GM23338 (cell line): ENCODE results near the gene CDKAL1. TPM values are rescaled to one million over a fixed set of nuclear protein-coding genes. Genes with fewer than 3 reads are reported as not detected.
"Not testable (repeated sequence)": the region's sequence is repeated elsewhere in the genome, so short reads cannot be mapped to it uniquely, and the experiment has no call there.

Experiments used
- ATAC-seq: fragments of 200-7000 bp; cut with Tn5 transposase; 3 replicates; pipeline ENCODE4 v1.9.1; 2020
- DNase-seq: peaks from one replicate; pipeline ENCODE4 v3.0.0-alpha.2; 2015; ENCODE audit warnings: low spot score
- H2AFZ ChIP-seq: fragments of 200-600 bp; sonication (generic); 2 replicates; pipeline ENCODE4 v1.8.0; 2016; ENCODE audit warnings: antibody characterized with exemption, mild to moderate bottlenecking, moderate library complexity
- H3F3A ChIP-seq: fragments of 200-600 bp; sonication (generic); replicated peaks from 2 replicates; pipeline ENCODE4 v1.8.0; 2017; ENCODE audit warnings: antibody characterized with exemption, mixed run types, low read depth
- H3K27ac ChIP-seq: fragments of 200-600 bp; sonication (generic); 2 replicates; pipeline ENCODE4 v1.6.1; 2016; ENCODE audit warnings: low read depth
- H3K27me3 ChIP-seq: fragments of 200-600 bp; sonication (generic); 2 replicates; pipeline ENCODE4 v1.8.0; 2016; ENCODE audit warnings: mild to moderate bottlenecking, mixed run types, moderate library complexity; ENCODE audit not compliant: insufficient read depth
- H3K36me3 ChIP-seq: fragments of 200-600 bp; sonication (generic); 2 replicates; pipeline ENCODE4 v1.8.0; 2016; ENCODE audit warnings: mild to moderate bottlenecking; ENCODE audit not compliant: insufficient read depth
- H3K4me1 ChIP-seq: fragments of 200-600 bp; sonication (generic); 2 replicates; pipeline ENCODE4 v1.8.0; 2016; ENCODE audit warnings: mild to moderate bottlenecking, moderate library complexity; ENCODE audit not compliant: insufficient read depth
- H3K4me2 ChIP-seq: fragments of 200-600 bp; sonication (generic); 2 replicates; pipeline ENCODE4 v1.7.1; 2017; ENCODE audit warnings: mixed run types
- H3K4me3 ChIP-seq: fragments of 200-600 bp; sonication (generic); 2 replicates; pipeline ENCODE4 v1.6.1; 2016; ENCODE audit warnings: mixed run types
- H3K79me2 ChIP-seq: fragments of 200-600 bp; sonication (generic); replicated peaks from 2 replicates; pipeline ENCODE4 v1.8.0; 2017; ENCODE audit warnings: mild to moderate bottlenecking; ENCODE audit not compliant: insufficient read depth
- H3K9me2 ChIP-seq: fragments of 200-600 bp; sonication (generic); 2 replicates; pipeline ENCODE4 v1.8.0; 2017; ENCODE audit not compliant: insufficient read depth
- H4K20me1 ChIP-seq: fragments of 200-600 bp; sonication (generic); replicated peaks from 2 replicates; pipeline ENCODE4 v1.8.0; 2017; ENCODE audit warnings: mild to moderate bottlenecking; ENCODE audit not compliant: insufficient read depth
- H3K27ac Mint-ChIP-seq: 2 replicates; pipeline ENCODE4 v1.8.0; 2020; ENCODE audit warnings: inconsistent platforms, mild to moderate bottlenecking, moderate library complexity, mixed read lengths
- H3K27me3 Mint-ChIP-seq: 3 replicates; pipeline ENCODE4 v1.8.0; 2022; ENCODE audit warnings: low read depth, mild to moderate bottlenecking, moderate library complexity, mixed read lengths, inconsistent platforms; ENCODE audit not compliant: insufficient read depth, poor library complexity
- H3K36me3 Mint-ChIP-seq: 3 replicates; pipeline ENCODE4 v1.8.0; 2021; ENCODE audit warnings: low read depth, mild to moderate bottlenecking, inconsistent platforms, moderate library complexity, mixed read lengths
- H3K4me1 Mint-ChIP-seq: 3 replicates; pipeline ENCODE4 v1.8.0; 2020; ENCODE audit warnings: mild to moderate bottlenecking, inconsistent platforms, mixed read lengths
- H3K4me3 Mint-ChIP-seq: 3 replicates; pipeline ENCODE4 v1.8.0; 2021; ENCODE audit warnings: moderate library complexity, mild to moderate bottlenecking, inconsistent platforms, mixed read lengths
- H3K9me3 Mint-ChIP-seq: 3 replicates; pipeline ENCODE4 v1.8.0; 2020; ENCODE audit warnings: moderate library complexity, mild to moderate bottlenecking, inconsistent platforms, mixed read lengths
- CREB1 ChIP-seq: fragments of 250-450 bp; sonication (Bioruptor Pico); IDR thresholded peaks from 2 replicates; pipeline ENCODE4 v1.5.0; 2020; ENCODE audit warnings: low read depth, mild to moderate bottlenecking, moderate library complexity
- CTCF ChIP-seq, 2 experiments: fragments of 200-600 bp in 1 of 2; sonication (generic) in 1 of 2; conservative IDR thresholded peaks; 2 replicates each; pipeline versions ENCODE4 v1.5.1 to v1.6.1; 2016 to 2017; ENCODE audit warnings: antibody characterized with exemption in 2 of 2, low read depth in 2 of 2, mild to moderate bottlenecking in 2 of 2, moderate library complexity in 1 of 2
- ETS1 ChIP-seq: IDR thresholded peaks from 2 replicates; pipeline ENCODE4 v1.6.1; 2016; ENCODE audit warnings: antibody characterized with exemption
- EZH2 ChIP-seq: fragments of 200-600 bp; sonication (generic); IDR thresholded peaks from one replicate; pipeline ENCODE4 v1.8.0; 2017; ENCODE audit warnings: antibody characterized with exemption, mild to moderate bottlenecking, low read depth; ENCODE audit not compliant: unreplicated experiment
- JUNB ChIP-seq: IDR thresholded peaks from one replicate; pipeline ENCODE4 v1.6.1; 2016; ENCODE audit warnings: antibody characterized with exemption; ENCODE audit not compliant: unreplicated experiment
- polyA plus RNA-seq: library from polyadenylated mRNA; unstranded; fragments of >200 nt; fragmentation: Nextera tagmentation; extraction: Ambion mirVana; gene quantifications from 2 replicates; pipeline ENCODE4 v1.2.1, GENCODE V29; 2016
- total RNA-seq: library from RNA; depleted of rRNA; stranded (reverse); fragments of >200 nt; shearing (Covaris generic); gene quantifications from 2 replicates; pipeline ENCODE4 v1.2.3, GENCODE V29; 2014

The CDKAL1 gene
- total and polyA plus RNA-seq, 2 experiments from 2014 or later: 17.8 to 35.0 TPM

- Histone ChIP-seq H3F3A (no peaks in the 10 kb centered on the region), H4K20me1 (no peaks in the 10 kb centered on the region; the same call in 1 of the 2 replicates), H3K9me2 (peaks cover 3% of the 10 kb centered on the region; the same call in 1 of the 2 replicates), H3K79me2 (peaks cover 19% of the 10 kb centered on the region; the same call in 1 of the 2 replicates), H3K4me3 (no peak overlapping the region), H3K27me3 (no peaks in the 10 kb centered on the region), H3K4me2 (no peak overlapping the region), H3K27ac (peak overlapping the region; percentile 63), H3K36me3 (no peaks in the 10 kb centered on the region), H3K4me1 (peaks cover 40% of the 10 kb centered on the region), H2AFZ (no peak overlapping the region)
- ATAC-seq: peak; percentile 74
- DNase-seq: peak; percentile 51
- Mint-ChIP-seq H3K36me3 (peaks cover 24% of the 10 kb centered on the region), H3K4me3 (no peak overlapping the region), H3K9me3 (peaks cover 20% of the 10 kb centered on the region; the same call in 2 of the 3 replicates), H3K27ac (no peak overlapping the region; the same call in 1 of the 2 replicates), H3K27me3 (peaks cover 2% of the 10 kb centered on the region), H3K4me1 (peaks cover 33% of the 10 kb centered on the region)
- TF ChIP-seq JUNB (no peak), CREB1 (CRISPR knock-in tag) (no peak), EZH2 (no peak), ETS1 (no peak)
These were observed 190.4 kb downstream of the CDKAL1 start for GRCh38 chr6:20724443-20725190.

- H3K4me3 ChIP-seq, ATAC-seq, H2AFZ ChIP-seq, H4K20me1 ChIP-seq, H3K36me3 ChIP-seq, DNase-seq, H3K9me2 ChIP-seq, H3K27me3 Mint-ChIP-seq, H3K4me3 Mint-ChIP-seq, H3K27me3 ChIP-seq, H3K27ac Mint-ChIP-seq, H3K4me2 ChIP-seq, H3F3A ChIP-seq: not testable (repeated sequence)
- Mint-ChIP-seq H3K36me3 (peaks cover 24% of the 10 kb centered on the region), H3K9me3 (peaks cover 20% of the 10 kb centered on the region; the same call in 2 of the 3 replicates), H3K4me1 (peaks cover 33% of the 10 kb centered on the region)
- Histone ChIP-seq H3K27ac (peak overlapping the region; percentile 63), H3K79me2 (peaks cover 18% of the 10 kb centered on the region; the same call in 1 of the 2 replicates), H3K4me1 (peaks cover 43% of the 10 kb centered on the region)
These were observed 191.0 kb downstream of the CDKAL1 start for GRCh38 chr6:20725235-20725634.

GRCh38 chr6:20729086-20729485 is 194.8 kb downstream of the CDKAL1 start:
- Histone ChIP-seq H3K4me1 (peaks cover 48% of the 10 kb centered on the region), H4K20me1 (no peaks in the 10 kb centered on the region), H2AFZ (no peak overlapping the region), H3K36me3 (no peaks in the 10 kb centered on the region), H3K4me2 (no peak overlapping the region), H3K4me3 (no peak overlapping the region), H3F3A (no peaks in the 10 kb centered on the region), H3K9me2 (peaks cover 7% of the 10 kb centered on the region; the same call in 1 of the 2 replicates), H3K27me3 (no peaks in the 10 kb centered on the region), H3K27ac (no peak overlapping the region), H3K79me2 (peaks cover 21% of the 10 kb centered on the region; the same call in 1 of the 2 replicates)
- H3K4me1 Mint-ChIP-seq: peaks cover 39% of the 10 kb centered on the region
- H3K27me3 Mint-ChIP-seq: peaks cover 2% of the 10 kb centered on the region
- no peak overlapping the region for H3K4me3 Mint-ChIP-seq
- H3K9me3 Mint-ChIP-seq: no peaks in the 10 kb centered on the region
- H3K36me3 Mint-ChIP-seq: no peaks in the 10 kb centered on the region; the same call in 2 of the 3 replicates
- ATAC-seq (no peak), DNase-seq (no peak)
- no peak overlapping the region for H3K27ac Mint-ChIP-seq
- TF ChIP-seq JUNB (no peak), CTCF (conservative IDR thresholded peaks at IDR 0.05; ENCODE audit: low read depth in 2 of 2) (no peak)

GRCh38 chr6:20732362-20732761 is 198.1 kb downstream of the CDKAL1 start:
- Mint-ChIP-seq H3K4me1 (peaks cover 18% of the 10 kb centered on the region), H3K4me3 (peak overlapping the region; percentile 1; the same call in 1 of the 3 replicates)
- H3K27ac Mint-ChIP-seq, DNase-seq, H3K27me3 Mint-ChIP-seq, H3K36me3 Mint-ChIP-seq, H3K9me3 Mint-ChIP-seq, H2AFZ ChIP-seq, H3K27me3 ChIP-seq, H3K9me2 ChIP-seq, H3K36me3 ChIP-seq, H4K20me1 ChIP-seq, H3K4me3 ChIP-seq, H3F3A ChIP-seq, H3K27ac ChIP-seq, H3K4me2 ChIP-seq: not testable (repeated sequence)
- H3K4me1 ChIP-seq: peaks cover 26% of the 10 kb centered on the region
- peaks cover 14% of the 10 kb centered on the region; the same call in 1 of the 2 replicates for H3K79me2 ChIP-seq
- ATAC-seq: peak; percentile 48
